ENCODE data around the gene SIVA1. TPM values are rescaled to one million over a fixed set of nuclear protein-coding genes. Genes with fewer than 3 reads are reported as not detected.
"Not testable (repeated sequence)": the region's sequence is repeated elsewhere in the genome, so short reads cannot be mapped to it uniquely, and the experiment has no call there.

Gene SIVA1
- total RNA-seq, 2 donors from 2014 or later, result 111 to 130 TPM

DNA sequence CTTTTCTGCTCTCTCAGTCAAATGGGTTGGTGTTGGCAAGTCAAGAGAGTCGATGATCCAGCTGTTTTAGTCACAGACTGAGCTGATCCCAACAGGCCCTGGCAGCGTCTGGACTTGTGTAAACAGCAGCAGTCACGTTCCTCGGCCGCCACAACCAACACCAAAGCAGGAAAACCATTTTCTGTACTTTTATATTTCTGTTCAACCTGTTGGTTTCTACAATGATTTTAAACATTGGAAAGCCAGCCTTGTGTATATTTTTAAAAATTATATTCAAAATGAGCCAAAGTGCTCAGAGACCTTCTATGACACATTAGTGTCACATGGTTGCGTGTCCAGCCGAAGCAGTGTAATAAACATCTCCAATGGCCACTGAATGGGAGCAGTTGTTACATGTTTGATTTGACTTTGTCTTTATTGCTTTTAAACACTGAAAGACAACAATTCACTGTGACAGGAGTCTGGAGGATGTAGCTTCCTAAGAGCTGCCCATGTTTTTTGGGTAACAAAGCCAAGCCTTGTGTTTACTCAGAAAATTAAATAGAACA lies 5.9 kb upstream of the SIVA1 start:
- Histone ChIP-seq H3K27me3 (no peaks in the 10 kb centered on the region), H3K27ac (peak overlapping the region in 1 of 4 donors; percentile 11), H3K4me1 (peaks cover 18% of the 10 kb centered on the region), H3K36me3 (replicated peaks in 1 of 2; ENCODE audit: insufficient read depth in 1 of 2, low read depth in 2 of 2) (no peaks in the 10 kb centered on the region), H3K9me3 (no peaks in the 10 kb centered on the region), H3K4me3 (no peak overlapping the region)
- peak; percentile 74 for ATAC-seq
- TF ChIP-seq, protein P1, sequence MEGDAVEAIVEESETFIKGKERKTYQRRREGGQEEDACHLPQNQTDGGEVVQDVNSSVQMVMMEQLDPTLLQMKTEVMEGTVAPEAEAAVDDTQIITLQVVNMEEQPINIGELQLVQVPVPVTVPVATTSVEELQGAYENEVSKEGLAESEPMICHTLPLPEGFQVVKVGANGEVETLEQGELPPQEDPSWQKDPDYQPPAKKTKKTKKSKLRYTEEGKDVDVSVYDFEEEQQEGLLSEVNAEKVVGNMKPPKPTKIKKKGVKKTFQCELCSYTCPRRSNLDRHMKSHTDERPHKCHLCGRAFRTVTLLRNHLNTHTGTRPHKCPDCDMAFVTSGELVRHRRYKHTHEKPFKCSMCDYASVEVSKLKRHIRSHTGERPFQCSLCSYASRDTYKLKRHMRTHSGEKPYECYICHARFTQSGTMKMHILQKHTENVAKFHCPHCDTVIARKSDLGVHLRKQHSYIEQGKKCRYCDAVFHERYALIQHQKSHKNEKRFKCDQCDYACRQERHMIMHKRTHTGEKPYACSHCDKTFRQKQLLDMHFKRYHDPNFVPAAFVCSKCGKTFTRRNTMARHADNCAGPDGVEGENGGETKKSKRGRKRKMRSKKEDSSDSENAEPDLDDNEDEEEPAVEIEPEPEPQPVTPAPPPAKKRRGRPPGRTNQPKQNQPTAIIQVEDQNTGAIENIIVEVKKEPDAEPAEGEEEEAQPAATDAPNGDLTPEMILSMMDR (IDR thresholded peaks at IDR 0.05), result no peak
- TF ChIP-seq POLR2A (IDR thresholded peaks at IDR 0.05), result no peak
- peak; percentile 52 to 81 (median 69) for DNase-seq
- intact Hi-C loops (cut with DNase I), result no loop called here
- WGBS, 2 donors, result 47 to 50% methylated on average over 7 of the region's 7 CpGs

DNA sequence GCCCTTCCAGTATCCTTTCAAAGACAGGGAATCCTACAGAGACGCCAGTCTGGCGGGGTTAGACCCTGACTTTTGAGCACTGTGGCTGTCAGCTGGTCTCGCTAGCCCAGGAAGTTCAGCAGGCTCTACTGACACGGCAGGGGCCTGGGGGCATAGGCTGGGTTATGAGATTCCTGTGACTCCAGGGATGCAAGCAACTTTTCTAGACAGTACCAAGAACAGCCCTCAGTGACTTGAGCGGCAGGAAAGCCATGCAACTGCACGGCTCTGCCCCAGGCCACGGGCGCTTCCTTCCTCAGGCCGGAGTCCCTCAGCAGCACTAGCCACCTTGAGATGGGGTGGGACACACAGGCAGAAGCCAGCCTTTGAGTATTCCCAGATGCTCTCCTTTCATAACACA lies 5.1 kb upstream of the SIVA1 start:
- Histone ChIP-seq H3K9me3 (no peaks in the 10 kb centered on the region), H3K27me3 (no peaks in the 10 kb centered on the region), H3K4me1 (peaks cover 22% of the 10 kb centered on the region), H3K36me3 (replicated peaks in 1 of 2; ENCODE audit: insufficient read depth in 1 of 2, low read depth in 2 of 2) (no peaks in the 10 kb centered on the region), H3K4me3 (no peak overlapping the region), H3K27ac (no peak overlapping the region)
- intact Hi-C loops (cut with DNase I), result no loop called here
- DNase-seq (no peak), ATAC-seq (no peak)
- WGBS, 2 donors, result 91 to 93% methylated on average over 4 to 9 of the region's 9 CpGs
- TF ChIP-seq, protein P1 (IDR thresholded peaks at IDR 0.05), result no peak
- TF ChIP-seq POLR2A (IDR thresholded peaks at IDR 0.05), result no peak

DNA sequence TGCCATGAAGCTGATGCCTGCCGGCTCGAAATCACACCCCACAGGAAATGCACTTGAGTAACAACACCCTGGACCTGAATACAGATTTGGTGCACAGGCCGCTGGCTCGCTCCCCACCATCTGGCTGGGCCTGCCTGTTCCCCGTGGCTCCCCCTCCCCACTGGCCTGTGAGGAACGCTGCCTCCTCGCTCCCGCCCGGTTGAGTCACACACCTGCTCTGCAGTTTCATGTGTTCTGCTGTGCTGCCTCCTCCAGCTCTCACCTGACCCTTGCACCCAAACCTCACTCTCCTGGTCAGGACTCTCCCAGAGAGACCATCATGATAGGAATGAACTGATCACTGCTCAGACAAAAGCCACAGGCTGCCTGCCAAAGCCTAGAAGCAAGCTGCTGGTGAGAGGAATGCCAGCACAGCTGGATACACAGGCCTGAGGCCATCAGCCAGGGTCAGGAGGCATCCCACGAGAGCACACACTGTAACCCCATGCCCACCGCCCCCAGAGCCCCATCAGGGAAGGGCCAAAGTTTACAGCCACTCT lies 3.8 kb upstream of the SIVA1 start:
- no peaks in the 10 kb centered on the region for H3K27me3 ChIP-seq
- H3K4me3 ChIP-seq, result no peak overlapping the region
- DNase-seq (no peak), ATAC-seq (no peak)
- TF ChIP-seq, protein P1 (IDR thresholded peaks at IDR 0.05), result no peak
- no peak for TF ChIP-seq POLR2A (IDR thresholded peaks at IDR 0.05)
- H3K36me3 ChIP-seq (replicated peaks in 1 of 2; ENCODE audit: insufficient read depth in 1 of 2, low read depth in 2 of 2), result no peaks in the 10 kb centered on the region
- no peak overlapping the region for H3K27ac ChIP-seq
- no peaks in the 10 kb centered on the region for H3K9me3 ChIP-seq
- WGBS, 2 donors, result 55 to 87% methylated on average over 6 to 11 of the region's 11 CpGs
- intact Hi-C loops (cut with DNase I), result no loop called here
- H3K4me1 ChIP-seq, result peaks cover 27% of the 10 kb centered on the region

DNA sequence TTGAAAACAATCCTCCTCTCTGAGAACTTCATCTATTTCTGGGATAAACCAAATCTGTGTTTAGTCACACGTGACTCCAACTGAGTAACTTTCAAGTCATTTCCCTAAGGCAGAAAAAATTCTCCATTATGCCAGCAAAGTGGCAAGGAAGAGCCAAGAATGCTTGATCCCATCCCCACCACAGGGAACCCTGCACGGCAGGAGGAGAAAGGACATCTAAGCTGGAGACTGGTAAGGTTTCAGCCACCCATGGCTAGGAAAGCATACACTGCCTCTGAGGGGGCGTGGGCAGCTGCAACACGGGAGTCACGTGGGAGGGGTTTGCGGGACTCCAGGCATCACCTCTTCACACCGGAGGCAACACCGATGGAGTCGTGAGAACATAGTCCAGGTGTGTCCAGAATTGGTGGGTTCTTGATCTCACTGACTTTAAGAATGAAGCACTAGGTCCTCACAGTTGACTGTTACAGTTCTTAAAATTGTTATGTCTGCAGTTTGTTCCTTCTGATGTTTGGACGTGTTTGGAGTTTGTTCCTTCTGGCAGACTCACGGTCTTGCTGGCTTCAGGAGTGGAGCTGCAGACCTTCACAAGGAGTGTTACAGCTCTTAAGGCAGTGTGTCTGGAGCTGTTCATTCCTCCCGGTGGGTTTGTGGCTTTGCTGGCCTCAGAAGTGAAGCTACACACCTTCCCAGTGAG lies 2.7 kb upstream of the SIVA1 start:
- 71 to 80% methylated on average over 11 to 12 of the region's 12 CpGs for WGBS, 2 donors
- Histone ChIP-seq H3K27ac (no peak overlapping the region), H3K4me3 (no peak overlapping the region), H3K4me1 (peaks cover 37% of the 10 kb centered on the region), H3K9me3 (no peaks in the 10 kb centered on the region), H3K36me3 (replicated peaks in 1 of 2; ENCODE audit: insufficient read depth in 1 of 2, low read depth in 2 of 2) (no peaks in the 10 kb centered on the region), H3K27me3 (no peaks in the 10 kb centered on the region)
- no peak for ATAC-seq
- TF ChIP-seq, protein P1 (IDR thresholded peaks at IDR 0.05), result no peak
- no peak for TF ChIP-seq POLR2A (IDR thresholded peaks at IDR 0.05)
- intact Hi-C loops (cut with DNase I), result no loop called here
- DNase-seq, result no peak

DNA sequence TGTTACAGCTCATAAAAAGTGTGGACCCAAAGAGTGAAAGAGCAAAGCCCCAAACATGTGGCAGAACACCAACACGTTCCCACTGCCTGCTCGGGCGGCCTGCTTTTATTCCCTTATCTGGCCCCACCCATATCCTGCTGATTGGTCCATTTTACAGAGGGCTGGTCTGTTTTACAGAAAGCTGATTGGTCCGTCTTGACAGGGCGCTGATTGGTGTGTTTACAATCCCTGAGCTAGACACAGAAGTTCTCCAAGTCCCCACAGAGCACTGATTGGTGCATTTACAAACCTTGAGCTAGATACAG lies 2.2 kb upstream of the SIVA1 start:
- intact Hi-C loops (cut with DNase I); H3K4me3 ChIP-seq; H3K36me3 ChIP-seq (replicated peaks in 1 of 2; ENCODE audit: insufficient read depth in 1 of 2, low read depth in 2 of 2); DNase-seq; H3K27ac ChIP-seq; H3K9me3 ChIP-seq; H3K27me3 ChIP-seq; ATAC-seq: not testable (repeated sequence)
- peaks cover 42% of the 10 kb centered on the region for H3K4me1 ChIP-seq
- WGBS, 2 donors, result 85 to 89% methylated on average over 5 of the region's 5 CpGs
